Stimulated activated naive CD4-positive, alpha-beta T cell treated with Interleukin-2 at 50 U/mL for 16 hours (primary cell): ENCODE measurements around the gene DPP10.

ENCODE experiments used
- DNase-seq: peaks from one replicate; lab custom pipeline; 2025; lab: John Stamatoyannopoulos, UW

Gene DPP10

GRCh38 chr2:115277366-115277765 is 834.9 kb downstream of the DPP10 start:
- DNase-seq = no peak

DNA sequence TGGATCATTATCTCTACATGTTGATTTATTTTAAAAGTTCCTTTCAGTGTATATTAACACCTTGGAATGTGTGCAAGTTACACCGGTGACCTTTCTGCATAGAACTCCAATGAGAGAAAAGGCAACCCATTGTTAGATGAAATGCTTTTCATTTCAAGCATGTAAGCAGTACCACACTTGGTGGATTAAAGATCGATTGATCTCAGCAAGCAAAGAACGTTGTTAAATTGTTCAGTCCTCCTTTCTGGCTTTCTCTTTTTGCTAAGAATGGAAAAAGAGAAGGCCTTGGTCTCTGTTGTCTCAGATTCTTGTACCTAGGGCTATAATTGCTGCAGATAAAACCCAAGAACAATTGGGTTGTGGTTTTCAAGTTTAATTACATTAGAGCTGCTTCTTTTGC is 843.0 kb downstream of the DPP10 start:
- no peak for DNase-seq

DNA sequence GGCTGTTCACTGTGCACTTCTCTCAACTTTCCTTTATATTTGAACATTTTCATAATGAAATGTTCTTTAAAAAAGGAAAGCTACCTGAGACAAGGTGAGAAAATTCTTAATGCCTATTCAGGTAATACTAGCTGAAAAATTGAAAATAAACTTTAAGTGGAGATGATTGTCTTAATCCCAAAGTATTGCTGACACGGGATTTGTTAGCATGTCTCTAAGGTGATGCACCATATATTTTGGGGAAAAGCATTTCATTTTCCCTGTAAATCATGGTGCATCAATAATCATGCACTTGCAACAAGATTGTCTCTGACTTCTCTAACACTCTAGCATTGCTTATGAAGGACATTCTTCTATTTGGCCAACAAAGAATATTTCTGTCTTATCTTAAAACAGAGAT is 848.0 kb downstream of the DPP10 start:
- DNase-seq = no peak

- no peak for DNase-seq
Measured at GRCh38 chr2:115292742-115293141, 850.3 kb downstream of the DPP10 start.

GRCh38 chr2:115294999-115295398 is 852.6 kb downstream of the DPP10 start:
- DNase-seq = no peak

- no peak for DNase-seq
Measured at GRCh38 chr2:115297056-115297455, 854.6 kb downstream of the DPP10 start.

DNA sequence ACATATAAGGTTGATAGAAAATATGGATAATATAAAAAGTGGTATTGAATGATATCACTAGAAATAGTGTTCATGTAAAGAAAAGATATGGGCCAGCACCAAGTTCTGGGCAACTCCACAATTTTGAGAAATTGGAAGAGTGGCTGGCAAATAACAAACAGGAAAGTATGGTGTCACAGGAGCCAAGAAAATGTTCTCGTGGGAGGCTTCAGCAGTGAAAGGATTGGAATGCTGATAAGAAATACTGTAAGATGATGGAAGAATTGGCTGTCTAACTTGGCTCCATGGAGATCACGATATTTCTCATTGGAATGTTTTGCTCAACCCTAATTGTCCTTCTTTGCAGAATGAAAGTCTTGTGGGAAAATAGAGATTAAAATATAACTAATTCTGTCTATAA is 856.8 kb downstream of the DPP10 start:
- no peak for DNase-seq

GRCh38 chr2:115305712-115306111 is 863.3 kb downstream of the DPP10 start:
- no peak for DNase-seq

DNA sequence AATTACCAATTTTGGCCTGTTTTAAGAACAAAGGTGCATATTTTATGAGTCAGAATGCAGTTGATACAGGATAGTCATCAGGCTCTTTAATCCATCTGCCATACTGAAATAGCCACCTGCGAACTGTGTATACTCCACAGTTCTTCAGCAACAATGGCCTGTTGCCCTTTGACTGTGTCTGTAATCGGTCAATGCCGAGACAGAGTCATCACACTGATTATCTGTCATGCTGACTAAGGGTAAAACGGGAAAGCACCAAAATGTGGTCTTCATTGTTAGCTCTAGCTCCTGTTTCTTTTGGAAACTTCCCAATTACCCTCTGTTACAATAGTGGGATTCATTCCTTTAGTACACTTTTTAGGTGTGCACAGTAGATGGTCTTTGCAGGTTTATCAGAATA is 871.7 kb downstream of the DPP10 start:
- DNase-seq = no peak

DNA sequence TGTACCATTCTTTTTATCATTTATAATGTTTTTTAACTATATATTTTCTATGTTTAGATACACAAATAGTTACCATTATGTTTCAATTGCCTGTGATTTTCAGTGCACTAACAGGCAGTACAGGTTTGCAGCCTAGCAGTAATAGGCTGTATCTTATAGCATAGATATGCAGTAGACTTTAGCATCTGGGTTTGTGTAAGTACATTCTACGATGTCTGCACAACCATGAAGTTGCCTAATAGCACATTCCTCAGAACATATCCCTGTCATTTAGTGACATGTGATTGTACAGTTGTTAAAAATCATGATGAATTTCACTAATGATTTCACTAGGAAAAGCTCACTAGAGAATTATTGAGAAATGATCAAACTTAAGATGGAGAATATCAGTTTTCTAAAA is 884.6 kb downstream of the DPP10 start:
- DNase-seq = no peak

GRCh38 chr2:115359550-115359949 is 917.1 kb downstream of the DPP10 start:
- DNase-seq = no peak

DNA sequence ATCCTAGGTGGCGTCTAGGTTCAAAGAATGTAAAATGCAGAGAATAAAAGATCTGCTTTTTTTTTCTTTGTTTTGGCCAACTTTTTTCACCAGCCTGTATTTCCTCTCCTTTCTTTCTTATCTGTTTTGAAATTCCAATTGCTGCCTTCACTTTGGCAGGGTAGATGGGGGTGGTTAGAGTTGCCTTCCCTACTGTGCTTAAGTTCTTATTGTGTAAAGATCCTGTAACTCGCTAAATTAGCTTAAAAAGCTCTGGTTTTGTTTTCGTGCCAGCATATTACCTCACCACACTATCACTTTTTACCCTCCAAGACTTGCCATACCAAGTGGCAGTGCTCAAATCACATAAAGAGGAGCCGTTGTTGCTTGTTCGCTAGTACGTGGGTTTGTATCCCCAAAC is 921.7 kb downstream of the DPP10 start:
- DNase-seq = no peak

DNA sequence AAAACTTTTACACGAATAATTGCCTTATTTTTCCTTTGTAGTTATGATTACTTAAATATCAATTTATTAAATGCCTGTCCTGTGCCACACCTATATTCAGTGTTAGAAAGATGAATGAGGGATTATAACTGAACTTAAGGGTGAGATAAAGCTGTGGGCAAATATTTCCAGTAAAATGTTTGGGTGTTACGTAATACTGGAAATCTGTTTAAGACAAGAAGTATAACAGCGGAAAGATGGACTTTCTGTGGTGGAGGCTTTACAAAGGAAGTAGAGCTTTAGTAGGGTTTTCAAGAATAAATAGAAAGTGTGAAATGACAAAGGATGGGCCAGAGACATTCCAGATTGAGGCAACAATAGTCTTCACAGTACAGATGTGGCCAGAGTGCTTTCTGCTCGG is 927.0 kb downstream of the DPP10 start:
- no peak for DNase-seq

DNA sequence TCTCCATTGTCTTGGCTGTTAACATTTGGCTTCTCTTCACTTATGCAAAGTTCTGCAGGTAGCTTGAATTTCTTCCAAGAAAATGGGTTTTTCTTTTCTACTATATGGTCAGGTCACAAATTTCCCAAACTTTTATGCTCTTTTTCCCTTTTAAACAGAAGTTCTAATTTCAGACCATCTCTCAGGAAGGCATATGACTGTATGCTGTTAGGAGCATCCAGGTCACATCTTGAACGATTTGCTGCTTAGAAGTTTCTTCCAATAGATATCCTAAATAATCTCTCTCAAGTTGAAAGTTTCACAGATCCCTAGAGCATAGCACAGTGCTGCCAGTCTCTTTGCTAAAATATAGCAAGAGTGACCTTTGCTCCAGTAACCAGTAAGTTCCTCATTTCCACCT is 932.5 kb downstream of the DPP10 start:
- DNase-seq = no peak

DNA sequence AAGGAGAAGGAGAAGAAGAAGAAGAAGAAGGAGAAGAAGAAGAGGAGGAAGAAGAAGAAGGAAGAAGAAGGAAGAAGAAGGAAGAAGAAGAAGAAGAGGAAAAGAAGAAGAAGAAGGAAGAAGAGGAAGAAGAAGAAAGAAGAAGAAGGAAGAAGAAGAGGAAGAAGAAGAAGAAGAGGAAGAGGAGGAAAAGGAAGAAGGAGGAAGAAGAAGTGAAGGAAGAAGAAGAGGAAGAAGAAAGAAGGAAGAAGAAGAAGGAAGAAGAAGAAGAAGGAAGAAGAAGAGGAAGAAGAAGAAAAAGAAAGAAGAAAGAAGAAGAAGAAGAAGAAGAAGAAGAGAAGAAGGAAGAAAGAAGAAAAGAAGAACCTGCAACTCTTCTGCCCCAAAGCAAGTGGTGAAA is 942.0 kb downstream of the DPP10 start:
- no peak for DNase-seq

DNA sequence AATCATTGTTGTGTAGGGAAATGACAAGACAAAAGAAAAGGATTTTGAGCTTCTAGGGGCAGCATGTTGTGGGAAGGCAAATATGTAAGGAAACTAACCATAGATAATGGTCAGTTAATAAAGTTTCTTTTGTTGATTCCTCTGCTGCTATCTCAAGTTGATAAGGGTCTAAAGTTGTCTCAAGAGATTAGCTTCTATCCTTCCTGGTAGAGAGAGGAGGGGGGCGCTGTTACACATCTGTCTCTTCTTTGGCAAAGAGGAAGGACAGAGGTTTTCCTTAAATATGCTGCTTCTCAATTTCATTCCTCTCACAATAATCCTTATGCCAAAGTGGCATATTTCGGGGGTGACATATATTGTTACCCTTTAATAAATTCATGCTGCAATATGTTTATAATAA is 944.0 kb downstream of the DPP10 start:
- no peak for DNase-seq

GRCh38 chr2:115389024-115389423 is 946.6 kb downstream of the DPP10 start:
- DNase-seq = no peak

DNA sequence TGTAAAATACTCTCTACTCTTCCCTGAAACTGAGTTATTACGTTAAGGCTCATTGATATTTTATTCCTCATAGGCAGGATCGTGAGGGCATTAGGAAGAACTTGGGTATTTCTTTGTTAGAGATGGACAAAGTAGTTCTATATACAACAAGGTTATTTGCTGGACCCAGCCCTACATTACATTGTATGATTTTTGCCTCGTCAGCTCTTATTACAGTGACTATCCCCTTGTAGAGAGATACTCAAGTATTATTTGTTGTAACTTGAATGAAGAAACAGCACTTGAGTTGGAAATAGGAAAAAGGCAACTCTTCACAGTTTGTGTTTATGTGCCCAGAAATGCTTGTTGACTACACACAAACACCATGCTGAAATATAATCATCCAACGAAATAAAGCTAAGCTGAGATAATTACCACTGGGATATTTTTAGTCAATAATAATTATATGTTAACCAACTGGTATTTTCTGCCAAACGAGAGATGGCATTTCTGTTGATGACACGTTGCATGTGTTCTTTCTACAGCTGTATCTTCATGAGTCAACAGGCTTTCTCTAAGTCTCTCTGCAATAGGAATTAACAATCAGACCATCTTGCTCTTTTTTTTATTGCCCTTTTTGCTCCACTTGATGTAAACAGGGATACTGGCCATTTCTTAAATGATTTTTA is 947.6 kb downstream of the DPP10 start:
- no peak for DNase-seq

- DNase-seq = no peak
Measured at GRCh38 chr2:115396579-115396978, 954.1 kb downstream of the DPP10 start.

DNA sequence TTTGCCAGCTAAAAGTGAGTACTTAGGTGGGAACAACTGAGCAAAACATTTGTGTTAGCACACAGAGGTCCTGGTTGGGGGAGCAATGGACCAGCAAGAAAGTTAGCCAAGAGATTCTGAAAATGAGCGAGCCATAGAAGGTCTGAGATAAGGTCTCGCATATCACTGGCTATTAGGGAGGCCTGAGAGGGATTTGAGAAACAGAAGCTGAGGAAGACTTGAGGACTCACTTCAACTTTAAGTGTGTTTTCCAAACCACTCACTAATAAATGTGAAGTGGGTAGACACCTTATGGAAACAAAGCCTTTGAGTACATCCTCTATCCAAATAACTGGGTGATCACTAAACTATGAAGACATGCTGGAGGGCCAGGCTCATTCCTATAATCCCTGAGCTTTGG is 958.5 kb downstream of the DPP10 start:
- no peak for DNase-seq

DNA sequence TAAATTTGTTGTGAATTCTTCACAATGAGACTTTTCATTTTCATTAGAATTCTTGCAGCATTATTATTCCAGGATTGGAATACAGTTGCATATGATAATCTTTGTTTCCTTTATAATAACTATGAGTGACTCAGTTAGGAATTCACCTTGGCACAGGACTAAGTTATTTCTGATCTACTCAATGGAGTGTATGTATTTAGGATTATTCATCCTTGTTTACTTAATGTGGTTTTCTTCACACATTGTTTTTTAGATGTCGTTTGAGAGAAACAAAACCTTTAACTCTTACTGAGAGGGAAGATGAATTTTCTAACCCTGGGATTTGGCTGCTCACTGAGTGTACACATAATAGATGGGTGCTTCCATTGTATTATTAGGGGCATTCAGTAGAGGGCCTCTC is 970.1 kb downstream of the DPP10 start:
- no peak for DNase-seq

DNA sequence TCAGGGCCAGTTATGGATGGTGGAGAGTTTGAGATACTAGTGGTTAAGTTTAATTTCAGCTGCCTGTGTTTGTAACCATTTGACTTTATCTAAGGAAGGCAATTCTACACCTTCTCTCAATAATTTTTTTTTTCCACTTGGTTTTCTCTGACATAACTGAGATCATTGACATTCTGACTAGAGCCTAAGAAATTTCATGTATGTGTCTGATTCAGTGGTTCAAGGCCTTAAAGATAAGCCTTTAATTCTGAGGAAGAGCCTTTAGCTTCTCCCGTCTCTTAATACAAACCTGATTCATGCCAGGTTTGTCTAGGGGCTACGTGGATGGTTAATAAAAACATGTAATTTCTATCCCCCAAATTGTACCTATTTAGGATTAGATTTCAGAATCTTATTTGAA is 971.4 kb downstream of the DPP10 start:
- DNase-seq = no peak

GRCh38 chr2:115414466-115414865 is 972.0 kb downstream of the DPP10 start:
- no peak for DNase-seq

- DNase-seq = no peak
Measured at GRCh38 chr2:115422004-115422634, 979.7 kb downstream of the DPP10 start.
